SJSA1 (cell line): ENCODE results near the gene TAF1C. TPM values are rescaled to one million over a fixed set of nuclear protein-coding genes. Genes with fewer than 3 reads are reported as not detected.

Source experiments
- DNase-seq, 2 experiments: peaks; one replicate each; pipeline ENCODE4 v3.0.0-alpha.2; 2015 to 2020; ENCODE audit warnings: low spot score in 2 of 2, low read depth in 1 of 2
- H3K27ac ChIP-seq: fragments of 250-450 bp; sonication (Bioruptor Pico); 2 replicates; pipeline ENCODE4 v1.5.1; 2020; ENCODE audit warnings: mild to moderate bottlenecking, moderate library complexity
- H3K27me3 ChIP-seq: fragments of 250-450 bp; sonication (Bioruptor Pico); replicated peaks from 2 replicates; pipeline ENCODE4 v1.5.1; 2020; ENCODE audit warnings: mild to moderate bottlenecking, moderate library complexity
- H3K36me3 ChIP-seq: fragments of 250-450 bp; sonication (Bioruptor Pico); 2 replicates; pipeline ENCODE4 v1.5.1; 2020; ENCODE audit warnings: mild to moderate bottlenecking
- H3K4me1 ChIP-seq: fragments of 250-450 bp; sonication (Bioruptor Pico); replicated peaks from 2 replicates; pipeline ENCODE4 v1.6.1; 2021; ENCODE audit warnings: mild to moderate bottlenecking
- H3K4me3 ChIP-seq: fragments of 250-450 bp; sonication (Bioruptor Pico); 2 replicates; pipeline ENCODE4 v1.5.1; 2020; ENCODE audit warnings: mild to moderate bottlenecking
- H3K9me3 ChIP-seq: fragments of 250-450 bp; sonication (Bioruptor Pico); replicated peaks from 2 replicates; pipeline ENCODE4 v1.5.1; 2020; ENCODE audit warnings: mild to moderate bottlenecking
- total RNA-seq: library from RNA; depleted of rRNA; stranded (reverse); fragments of >200 nt; shearing (Covaris generic); gene quantifications from 2 replicates; pipeline ENCODE4 v1.2.3, GENCODE V29; 2014

TAF1C gene
- total RNA-seq, 1 experiment from 2014 or later, result 20.5 TPM

DNA sequence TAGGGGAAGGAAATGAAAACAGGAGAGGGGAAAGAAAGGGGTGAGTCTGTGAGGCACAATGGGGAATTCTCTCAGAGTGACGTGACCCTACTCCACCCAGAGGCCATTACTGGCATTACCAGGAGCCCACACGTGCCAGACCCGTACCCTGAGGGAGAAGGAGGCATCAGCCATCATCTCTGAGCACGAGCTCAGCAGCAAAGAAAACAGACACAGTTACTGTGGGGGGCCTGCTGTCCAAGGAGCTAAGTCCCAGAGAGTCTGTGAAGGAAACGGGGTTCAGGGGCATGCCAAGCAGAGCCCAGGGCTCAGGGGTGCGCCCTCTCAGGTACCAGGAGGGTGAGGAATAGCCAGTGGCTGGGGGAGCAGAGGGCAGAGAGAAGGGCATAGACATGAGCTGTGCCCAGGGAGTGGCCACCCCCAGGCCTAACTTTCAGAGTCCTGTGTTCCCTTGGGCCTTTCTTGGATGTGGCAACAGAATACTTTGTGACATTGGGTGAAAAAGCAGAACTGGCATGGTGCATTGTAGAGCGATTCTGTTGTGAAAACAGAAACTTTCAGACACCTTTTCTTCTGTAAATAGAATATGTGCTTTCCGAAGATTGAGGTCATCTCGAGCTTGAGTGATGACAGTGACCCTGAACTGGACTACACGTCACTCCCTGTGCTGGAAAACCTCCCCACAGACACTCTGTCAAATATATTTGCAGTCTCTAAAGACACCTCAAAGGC is 11.3 kb downstream of the TAF1C start:
- Histone ChIP-seq H3K27me3 (no peaks in the 10 kb centered on the region), H3K27ac (no peak overlapping the region; the same call in 1 of the 2 replicates), H3K9me3 (no peaks in the 10 kb centered on the region), H3K4me1 (peaks cover 33% of the 10 kb centered on the region), H3K4me3 (no peak overlapping the region), H3K36me3 (peaks cover 35% of the 10 kb centered on the region)
- peak; percentile 62 to 76 for DNase-seq

GRCh38 chr16:84174396-84174795 is 12.5 kb downstream of the TAF1C start:
- no peaks in the 10 kb centered on the region for H3K27me3 ChIP-seq
- no peaks in the 10 kb centered on the region for H3K9me3 ChIP-seq
- DNase-seq, result no peak
- no peak overlapping the region for H3K27ac ChIP-seq
- H3K36me3 ChIP-seq, result peaks cover 24% of the 10 kb centered on the region
- peaks cover 33% of the 10 kb centered on the region for H3K4me1 ChIP-seq
- H3K4me3 ChIP-seq, result no peak overlapping the region

DNA sequence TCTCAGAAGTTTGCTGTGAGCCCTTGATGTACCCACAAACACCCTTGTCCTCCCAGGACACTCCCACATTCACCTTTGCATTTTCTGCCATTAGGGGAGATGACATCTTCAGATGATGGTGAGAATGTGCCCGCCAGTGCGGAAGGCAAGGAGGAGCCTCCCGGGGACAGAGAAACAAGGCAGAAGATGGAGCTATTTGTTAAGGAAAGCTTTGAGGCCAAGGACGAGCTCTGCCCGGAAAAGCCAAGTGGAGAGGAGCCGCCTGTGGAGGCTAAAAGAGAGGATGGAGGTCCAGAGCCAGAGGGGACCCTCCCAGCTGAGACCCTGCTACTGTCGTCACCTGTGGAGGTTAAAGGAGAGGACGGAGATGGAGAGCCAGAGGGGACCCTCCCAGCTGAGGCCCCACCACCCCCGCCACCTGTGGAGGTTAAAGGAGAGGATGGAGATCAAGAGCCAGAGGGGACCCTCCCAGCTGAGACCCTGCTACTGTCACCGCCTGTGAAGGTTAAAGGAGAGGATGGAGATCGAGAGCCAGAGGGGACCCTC is 17.0 kb downstream of the TAF1C start:
- Histone ChIP-seq H3K4me1 (no peaks in the 10 kb centered on the region), H3K27me3 (no peaks in the 10 kb centered on the region; the same call in 1 of the 2 replicates), H3K9me3 (no peaks in the 10 kb centered on the region), H3K27ac (no peak overlapping the region), H3K4me3 (no peak overlapping the region), H3K36me3 (no peaks in the 10 kb centered on the region)
- no peak for DNase-seq

- Histone ChIP-seq H3K27me3 (peaks cover 3% of the 10 kb centered on the region; the same call in 1 of the 2 replicates), H3K27ac (no peak overlapping the region), H3K9me3 (no peaks in the 10 kb centered on the region), H3K36me3 (no peaks in the 10 kb centered on the region), H3K4me1 (0 out of 2 replicates have a peak, but pooled peaks cover under 1% of the 10 kb centered on the region), H3K4me3 (no peak overlapping the region)
- no peak for DNase-seq
These were observed 19.8 kb downstream of the TAF1C start for GRCh38 chr16:84166796-84167695.

DNA sequence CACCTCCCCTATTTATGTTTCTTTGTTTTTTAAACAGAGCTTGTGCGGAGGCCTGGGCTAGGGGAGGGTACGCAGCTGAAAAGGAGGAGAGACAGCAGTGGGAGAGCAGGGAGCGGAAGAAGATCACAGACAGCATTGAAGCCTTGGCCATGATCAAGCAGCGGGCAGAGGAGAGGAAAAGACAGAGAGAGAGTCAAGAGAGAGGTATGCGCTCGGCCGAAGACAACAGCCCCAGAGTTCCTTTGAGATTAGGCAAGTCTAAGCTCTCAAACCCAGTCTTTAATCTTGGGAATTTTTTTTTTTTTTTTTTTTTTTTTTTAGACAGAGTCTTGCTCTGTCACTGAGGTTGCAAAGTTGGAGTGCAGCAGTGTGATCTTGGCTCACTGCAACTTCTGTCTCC is 21.1 kb downstream of the TAF1C start:
- Histone ChIP-seq H3K4me1 (0 out of 2 replicates have a peak, but pooled peaks cover 2% of the 10 kb centered on the region), H3K36me3 (no peaks in the 10 kb centered on the region), H3K27ac (no peak overlapping the region), H3K27me3 (peaks cover 3% of the 10 kb centered on the region; the same call in 1 of the 2 replicates), H3K9me3 (no peaks in the 10 kb centered on the region), H3K4me3 (no peak overlapping the region)
- no peak for DNase-seq

DNA sequence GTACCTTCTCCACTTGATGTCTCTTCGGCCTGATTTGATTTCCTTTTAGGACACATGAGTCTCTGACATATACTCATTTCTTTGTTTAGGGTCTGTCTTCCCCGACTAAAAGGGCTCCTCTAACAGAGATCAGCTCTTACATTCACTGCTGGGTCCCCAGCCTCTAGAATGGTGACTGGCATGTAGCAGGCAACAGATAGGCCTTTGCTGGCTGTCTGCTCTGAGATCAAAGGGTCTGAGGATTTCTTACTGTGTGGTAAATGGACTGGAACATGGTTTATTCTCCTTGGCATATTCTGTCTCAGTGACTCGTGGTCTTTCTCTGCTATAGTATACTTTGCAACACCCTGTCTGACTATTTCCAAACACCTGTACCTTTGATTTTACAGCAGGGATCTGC is 25.1 kb downstream of the TAF1C start:
- H3K27me3 ChIP-seq, result peaks cover 8% of the 10 kb centered on the region
- H3K4me1 ChIP-seq, result 0 out of 2 replicates have a peak, but pooled peaks cover 2% of the 10 kb centered on the region
- no peak overlapping the region for H3K27ac ChIP-seq
- no peak overlapping the region for H3K4me3 ChIP-seq
- no peaks in the 10 kb centered on the region for H3K9me3 ChIP-seq
- H3K36me3 ChIP-seq, result no peaks in the 10 kb centered on the region
- DNase-seq, result no peak

GRCh38 chr16:84161037-84161436 is 25.8 kb downstream of the TAF1C start:
- Histone ChIP-seq H3K27ac (no peak overlapping the region), H3K9me3 (no peaks in the 10 kb centered on the region), H3K27me3 (peaks cover 8% of the 10 kb centered on the region), H3K4me1 (0 out of 2 replicates have a peak, but pooled peaks cover 2% of the 10 kb centered on the region), H3K4me3 (no peak overlapping the region), H3K36me3 (no peaks in the 10 kb centered on the region)
- DNase-seq, result no peak

DNA sequence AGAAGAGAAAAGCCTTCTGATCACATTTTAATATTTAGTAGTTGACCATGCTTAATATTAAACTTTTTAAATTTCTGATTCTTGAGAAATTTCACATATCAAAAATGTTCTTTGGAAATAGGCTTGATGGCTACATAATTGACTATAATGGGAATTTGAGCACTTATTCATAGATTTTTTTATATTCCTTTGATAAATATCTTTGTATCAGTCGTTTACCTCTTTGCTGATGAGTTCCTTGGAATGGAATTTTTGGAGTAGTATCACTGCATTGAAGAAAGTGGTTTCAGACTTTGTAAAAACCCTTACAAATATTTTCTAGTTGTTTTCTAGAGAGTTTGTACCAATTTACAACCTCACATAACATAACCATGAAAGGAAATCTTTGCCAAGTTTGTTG is 27.1 kb downstream of the TAF1C start:
- Histone ChIP-seq H3K9me3 (no peaks in the 10 kb centered on the region), H3K4me1 (0 out of 2 replicates have a peak, but pooled peaks cover 2% of the 10 kb centered on the region), H3K27me3 (peaks cover 8% of the 10 kb centered on the region), H3K4me3 (no peak overlapping the region), H3K36me3 (no peaks in the 10 kb centered on the region), H3K27ac (no peak overlapping the region)
- DNase-seq, result no peak

GRCh38 chr16:84159007-84159406 is 27.9 kb downstream of the TAF1C start:
- H3K36me3 ChIP-seq, result no peaks in the 10 kb centered on the region
- H3K27me3 ChIP-seq, result peaks cover 6% of the 10 kb centered on the region
- DNase-seq, result no peak
- H3K4me1 ChIP-seq, result 0 out of 2 replicates have a peak, but pooled peaks cover 2% of the 10 kb centered on the region
- H3K27ac ChIP-seq, result no peak overlapping the region
- no peaks in the 10 kb centered on the region for H3K9me3 ChIP-seq
- H3K4me3 ChIP-seq, result no peak overlapping the region

- H3K4me1 ChIP-seq, result no peaks in the 10 kb centered on the region
These were observed 30.5 kb downstream of the TAF1C start for GRCh38 chr16:84156342-84156784.

DNA sequence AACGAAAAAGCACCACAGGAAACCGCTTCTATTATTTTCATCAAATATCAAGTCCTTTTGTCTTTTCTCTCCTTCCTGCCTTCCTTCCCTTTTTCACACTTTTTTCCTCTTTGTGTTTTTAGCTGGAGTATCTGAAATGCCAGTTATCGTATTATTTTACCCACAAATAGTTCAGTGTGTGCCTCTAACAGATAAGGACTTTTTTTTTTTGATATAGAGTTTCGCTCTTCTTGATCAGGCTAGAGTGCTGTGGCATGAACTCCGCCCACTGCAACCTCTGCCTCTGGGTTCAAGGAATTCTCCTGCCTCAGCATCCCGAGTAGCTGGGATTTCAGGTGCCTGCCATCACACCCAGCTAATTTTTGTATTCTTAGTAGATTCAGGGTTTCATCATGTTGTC is 31.1 kb downstream of the TAF1C start:
- Histone ChIP-seq H3K9me3 (no peaks in the 10 kb centered on the region), H3K4me1 (no peaks in the 10 kb centered on the region), H3K4me3 (no peak overlapping the region), H3K27ac (no peak overlapping the region), H3K27me3 (peaks cover 6% of the 10 kb centered on the region), H3K36me3 (no peaks in the 10 kb centered on the region)
- no peak for DNase-seq

More at GRCh38 chr16:84156342-84156784, 30.5 kb downstream of the TAF1C start:
- Histone ChIP-seq H3K9me3 (no peaks in the 10 kb centered on the region), H3K27ac (no peak overlapping the region), H3K36me3 (no peaks in the 10 kb centered on the region), H3K4me3 (no peak overlapping the region), H3K27me3 (peaks cover 6% of the 10 kb centered on the region)
- DNase-seq, result no peak

DNA sequence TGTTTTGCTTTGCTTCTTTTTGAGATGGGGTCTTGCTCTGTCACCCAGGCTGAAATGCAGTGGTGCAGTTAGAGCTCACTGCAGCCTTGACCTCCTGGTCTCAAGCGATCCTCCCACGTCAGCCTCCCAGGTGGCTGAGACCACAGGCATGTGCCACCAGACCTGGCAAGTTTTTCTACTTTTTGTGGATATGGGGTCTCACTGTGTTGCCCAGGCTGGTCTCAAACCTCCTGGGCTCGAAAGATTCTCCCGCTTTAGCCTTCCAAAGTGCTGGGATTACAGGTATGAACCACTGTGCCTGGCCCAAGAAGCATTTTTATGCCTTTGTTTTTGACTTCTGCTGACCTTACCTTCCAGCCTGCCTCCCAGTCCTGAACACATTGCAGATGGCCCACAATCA is 31.6 kb downstream of the TAF1C start:
- no peak for DNase-seq
- Histone ChIP-seq H3K9me3 (no peaks in the 10 kb centered on the region), H3K27ac (no peak overlapping the region), H3K27me3 (peaks cover 6% of the 10 kb centered on the region), H3K36me3 (no peaks in the 10 kb centered on the region), H3K4me3 (no peak overlapping the region), H3K4me1 (no peaks in the 10 kb centered on the region)

DNA sequence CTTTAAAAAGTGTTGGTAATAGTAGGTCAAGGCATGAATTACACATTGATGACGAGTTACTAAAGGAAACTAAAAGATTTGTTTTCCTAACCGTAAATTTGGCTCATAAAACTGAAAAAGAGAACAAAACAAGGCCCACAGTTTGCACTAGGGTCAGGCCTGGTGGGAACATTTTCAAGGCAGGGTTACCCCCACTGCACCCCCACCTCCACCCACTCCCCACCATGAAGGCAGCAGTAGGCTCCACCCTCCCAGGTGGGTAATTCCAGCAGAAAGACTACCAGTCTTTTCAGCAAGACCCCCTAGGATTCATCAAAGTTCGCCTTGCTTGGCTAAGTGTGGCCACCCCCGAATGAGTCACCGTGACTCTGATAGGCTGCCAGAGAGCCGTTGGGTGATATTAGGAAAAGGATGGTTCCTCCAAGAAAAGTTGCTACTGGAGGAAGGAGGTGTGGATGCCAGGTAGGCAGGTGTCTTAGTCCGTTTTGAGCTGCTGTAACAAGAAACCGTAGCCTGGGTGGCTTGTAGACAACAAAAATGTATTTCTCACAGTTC is 33.1 kb downstream of the TAF1C start:
- no peak overlapping the region for H3K4me3 ChIP-seq
- no peaks in the 10 kb centered on the region for H3K9me3 ChIP-seq
- H3K27ac ChIP-seq, result no peak overlapping the region
- 0 out of 2 replicates have a peak, but pooled peaks cover 5% of the 10 kb centered on the region for H3K27me3 ChIP-seq
- no peaks in the 10 kb centered on the region for H3K4me1 ChIP-seq
- no peaks in the 10 kb centered on the region for H3K36me3 ChIP-seq
- no peak for DNase-seq
